ENCODE measurements around the gene KLHL33.

The KLHL33 gene

GRCh38 chr14:20468764-20469241 is 32.8 kb upstream of the KLHL33 start:
- TF ChIP-seq REST (IDR thresholded peaks at IDR 0.05; ENCODE audit: insufficient read depth in 1 of 2, low read depth in 2 of 2, low read length in 2 of 2) (no peak), SIN3A (IDR thresholded peaks at IDR 0.05; ENCODE audit: borderline replicate concordance, insufficient read depth, low read length) (no peak)

- TF ChIP-seq TAF1 (IDR thresholded peaks at IDR 0.05; ENCODE audit: borderline replicate concordance, insufficient read depth, low read length) (no peak), POLR2AphosphoS5 (IDR thresholded peaks at IDR 0.05; ENCODE audit: low read depth, low read length) (peak; percentile 57; the same call in 1 of the 2 replicates)
Observed at GRCh38 chr14:20461225-20462141, 25.5 kb upstream of the KLHL33 start, which contains the start of gene PIP4P1. Gene PIP4P1, minus strand, starts transcription at chr14:20461434. Its CDS starts 109 bp downstream, at chr14:20461325.

- TF ChIP-seq POLR2AphosphoS5 (IDR thresholded peaks at IDR 0.05; ENCODE audit: low read depth, low read length) (no peak), SIN3A (IDR thresholded peaks at IDR 0.05; ENCODE audit: borderline replicate concordance, insufficient read depth, low read length) (no peak), FOXP2 (optimal IDR thresholded peaks at IDR 0.05; ENCODE audit: borderline replicate concordance, extremely low read depth, extremely low read length, insufficient read depth) (no peak), TAF1 (IDR thresholded peaks at IDR 0.05; ENCODE audit: borderline replicate concordance, insufficient read depth, low read length) (no peak), REST (IDR thresholded peaks at IDR 0.05; ENCODE audit: insufficient read depth in 1 of 2, low read depth in 2 of 2, low read length in 2 of 2) (no peak)
Observed at GRCh38 chr14:20460458-20461224, 24.7 kb upstream of the KLHL33 start.

- TF ChIP-seq FOXP2 (optimal IDR thresholded peaks at IDR 0.05; ENCODE audit: borderline replicate concordance, extremely low read depth, extremely low read length, insufficient read depth) (no peak), SIN3A (IDR thresholded peaks at IDR 0.05; ENCODE audit: borderline replicate concordance, insufficient read depth, low read length) (no peak), POLR2AphosphoS5 (IDR thresholded peaks at IDR 0.05; ENCODE audit: low read depth, low read length) (no peak)
Observed at GRCh38 chr14:20458031-20458789, 22.2 kb upstream of the KLHL33 start.

GRCh38 chr14:20456971-20457370 is 21.0 kb upstream of the KLHL33 start:
- TF ChIP-seq TAF1 (IDR thresholded peaks at IDR 0.05; ENCODE audit: borderline replicate concordance, insufficient read depth, low read length) (no peak), POLR2AphosphoS5 (IDR thresholded peaks at IDR 0.05; ENCODE audit: low read depth, low read length) (no peak), FOXP2 (optimal IDR thresholded peaks at IDR 0.05; ENCODE audit: borderline replicate concordance, extremely low read depth, extremely low read length, insufficient read depth) (no peak), REST (IDR thresholded peaks at IDR 0.05; ENCODE audit: insufficient read depth in 1 of 2, low read depth in 2 of 2, low read length in 2 of 2) (no peak), SIN3A (IDR thresholded peaks at IDR 0.05; ENCODE audit: borderline replicate concordance, insufficient read depth, low read length) (no peak)

Measured in PFSK-1 (cell line).